Nephron (organoid): ENCODE results near the gene KCNAB1.

ENCODE experiments used
- H3K27ac Mint-ChIP-seq, 3 experiments: 2 replicates each; pipeline ENCODE4 v1.8.0; 2020; ENCODE audit warnings: mixed read lengths in 3 of 3, mild to moderate bottlenecking in 2 of 3, moderate library complexity in 1 of 3
- H3K27me3 Mint-ChIP-seq: 2 replicates; pipeline ENCODE4 v1.8.0; 2021; ENCODE audit warnings: low read depth, mild to moderate bottlenecking, moderate library complexity, mixed read lengths
- H3K36me3 Mint-ChIP-seq: 2 replicates; pipeline ENCODE4 v1.8.0; 2020; ENCODE audit warnings: low read depth, mixed read lengths
- H3K4me1 Mint-ChIP-seq: 2 replicates; pipeline ENCODE4 v1.8.0; 2020; ENCODE audit warnings: mixed read lengths
- H3K4me3 Mint-ChIP-seq, 3 experiments: 2 replicates each; pipeline ENCODE4 v1.8.0; 2020; ENCODE audit warnings: mild to moderate bottlenecking in 3 of 3, mixed read lengths in 3 of 3, moderate library complexity in 2 of 3
- H3K9me3 Mint-ChIP-seq: 2 replicates; pipeline ENCODE4 v1.8.0; 2020; ENCODE audit warnings: mixed read lengths
- CTCF ChIP-seq, 3 experiments: fragments of 200-600 bp; sonication (generic); IDR thresholded peaks; one replicate each; pipeline ENCODE4 v1.5.0; 2021; ENCODE audit warnings: antibody characterized with exemption in 3 of 3; ENCODE audit not compliant: unreplicated experiment in 3 of 3

KCNAB1 gene

GRCh38 chr3:156381253-156381652 is 260.9 kb downstream of the KCNAB1 start:
- Mint-ChIP-seq H3K36me3 (no peaks in the 10 kb centered on the region), H3K9me3 (peaks cover 5% of the 10 kb centered on the region), H3K27me3 (no peaks in the 10 kb centered on the region), H3K4me3 (no peak overlapping the region), H3K27ac (no peak overlapping the region), H3K4me1 (no peaks in the 10 kb centered on the region)
- TF ChIP-seq CTCF (IDR thresholded peaks at IDR 0.05; ENCODE audit: unreplicated experiment in 3 of 3), result no peak

DNA sequence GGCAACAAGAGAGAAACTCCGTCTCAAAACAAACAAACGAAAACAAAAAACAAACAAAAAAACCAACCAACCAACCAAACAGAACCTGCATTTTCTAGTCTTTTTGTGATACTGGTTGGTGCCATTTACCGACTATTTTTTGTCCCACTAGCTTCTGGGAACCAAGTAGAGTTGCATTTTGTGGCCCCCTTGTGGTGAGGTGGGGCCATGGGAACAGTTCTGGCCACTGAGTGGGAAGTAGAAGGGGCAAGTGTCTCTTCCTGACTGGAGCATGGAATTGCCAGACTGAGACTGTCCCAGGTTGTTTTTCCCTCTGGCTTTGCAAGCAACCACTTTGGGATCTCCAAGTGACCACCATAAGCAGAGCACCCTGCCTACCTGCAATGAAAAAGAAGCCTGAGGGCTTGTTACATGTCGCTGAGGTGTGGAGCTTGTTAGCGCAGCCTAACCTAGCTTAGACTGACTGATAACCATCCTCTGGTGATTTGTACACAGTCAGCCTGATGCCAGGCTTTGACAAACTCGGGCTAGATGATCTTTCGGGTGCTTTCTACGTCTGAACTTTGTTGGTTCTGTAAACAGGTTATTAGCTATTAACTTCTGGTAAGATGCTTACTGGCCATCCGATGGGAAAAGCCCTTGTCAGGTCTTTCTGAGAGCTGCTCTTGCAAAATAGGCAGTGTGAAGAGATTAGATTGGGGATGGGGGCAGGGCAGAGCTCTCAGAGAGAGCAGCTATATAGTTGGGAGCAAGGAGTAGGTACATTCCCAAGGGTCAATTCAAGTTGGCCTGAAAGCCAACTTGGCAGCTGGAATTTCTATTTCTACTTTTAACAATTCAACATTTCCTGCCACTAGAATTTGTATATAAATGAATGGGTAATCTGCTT is 262.3 kb downstream of the KCNAB1 start:
- H3K9me3 Mint-ChIP-seq, result no peaks in the 10 kb centered on the region
- H3K4me1 Mint-ChIP-seq, result peaks cover 5% of the 10 kb centered on the region
- no peak overlapping the region for H3K4me3 Mint-ChIP-seq
- no peaks in the 10 kb centered on the region for H3K36me3 Mint-ChIP-seq
- no peak overlapping the region for H3K27ac Mint-ChIP-seq
- TF ChIP-seq CTCF (IDR thresholded peaks at IDR 0.05; ENCODE audit: unreplicated experiment in 3 of 3), result peak in 1 of 3 experiments; percentile 11
- H3K27me3 Mint-ChIP-seq, result no peaks in the 10 kb centered on the region

DNA sequence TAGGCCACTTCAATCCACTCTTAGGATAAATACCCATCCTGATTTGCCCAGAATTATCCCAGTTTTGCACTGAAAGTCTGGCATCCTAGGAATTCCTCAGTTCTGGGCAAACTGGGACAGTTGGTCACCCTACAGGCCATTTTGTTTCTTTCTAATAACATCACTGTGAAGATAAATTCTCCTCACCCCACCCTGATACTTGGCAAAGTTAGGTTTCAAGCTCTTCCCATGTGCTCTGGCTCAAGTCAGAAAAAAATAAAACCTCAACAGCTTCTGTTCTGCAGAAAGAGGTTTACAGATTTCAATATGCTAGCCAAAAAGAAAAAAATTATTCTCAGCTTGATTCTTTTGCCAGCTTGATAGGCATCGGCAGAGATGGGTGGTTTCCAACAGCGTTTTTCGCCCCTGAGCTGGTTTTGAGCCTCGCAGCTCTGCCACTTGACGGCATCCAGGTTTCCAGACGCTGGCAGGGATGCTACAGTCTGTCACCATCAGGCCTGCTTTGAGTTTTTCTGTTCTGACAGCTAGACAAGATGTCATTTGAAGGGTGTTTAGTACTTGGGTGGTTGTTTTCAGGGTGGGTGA is 263.2 kb downstream of the KCNAB1 start:
- H3K4me1 Mint-ChIP-seq, result peaks cover 9% of the 10 kb centered on the region
- H3K4me3 Mint-ChIP-seq, result no peak overlapping the region
- no peaks in the 10 kb centered on the region for H3K27me3 Mint-ChIP-seq
- no peak overlapping the region for H3K27ac Mint-ChIP-seq
- no peak for TF ChIP-seq CTCF (IDR thresholded peaks at IDR 0.05; ENCODE audit: unreplicated experiment in 3 of 3)
- H3K36me3 Mint-ChIP-seq, result no peaks in the 10 kb centered on the region
- no peaks in the 10 kb centered on the region for H3K9me3 Mint-ChIP-seq

- no peak for TF ChIP-seq CTCF (IDR thresholded peaks at IDR 0.05; ENCODE audit: unreplicated experiment in 3 of 3)
- Mint-ChIP-seq H3K27ac (peak overlapping the region; percentile 23 to 34 (median 23)), H3K4me3 (no peak overlapping the region), H3K36me3 (no peaks in the 10 kb centered on the region), H3K27me3 (no peaks in the 10 kb centered on the region), H3K4me1 (peaks cover 40% of the 10 kb centered on the region), H3K9me3 (no peaks in the 10 kb centered on the region)
These were observed 268.4 kb downstream of the KCNAB1 start for GRCh38 chr3:156388497-156389448.

DNA sequence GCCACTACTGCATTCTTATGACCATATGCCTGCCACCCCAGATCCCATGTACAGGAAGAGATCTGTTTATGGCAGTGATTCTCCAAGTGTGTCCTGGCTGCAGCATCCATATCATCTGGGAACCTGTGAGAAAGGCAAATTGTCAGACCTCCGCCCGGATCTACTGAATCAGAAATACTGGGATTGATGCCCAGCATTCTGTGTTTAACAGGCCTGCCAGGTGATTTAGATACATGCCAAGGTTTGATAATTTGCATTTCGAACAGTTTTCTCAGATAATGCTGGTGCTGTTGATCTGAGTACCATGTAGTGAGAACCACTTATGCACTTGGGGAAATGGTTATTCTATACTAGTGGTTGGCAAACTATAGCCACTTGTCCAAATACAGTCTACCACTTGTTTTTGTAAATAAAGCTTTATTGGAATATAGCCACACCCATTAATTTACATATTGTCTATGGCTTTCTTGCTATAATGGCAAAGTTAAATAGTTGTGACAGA is 269.1 kb downstream of the KCNAB1 start:
- no peak overlapping the region for H3K4me3 Mint-ChIP-seq
- H3K27me3 Mint-ChIP-seq, result no peaks in the 10 kb centered on the region
- H3K4me1 Mint-ChIP-seq, result peaks cover 44% of the 10 kb centered on the region
- H3K9me3 Mint-ChIP-seq, result no peaks in the 10 kb centered on the region
- peak overlapping the region in 1 of 3 experiments; percentile 23 for H3K27ac Mint-ChIP-seq
- no peaks in the 10 kb centered on the region for H3K36me3 Mint-ChIP-seq
- no peak for TF ChIP-seq CTCF (IDR thresholded peaks at IDR 0.05; ENCODE audit: unreplicated experiment in 3 of 3)
